ENCODE results near the gene MCTP1.
"Not testable (repeated sequence)": the region's sequence is repeated elsewhere in the genome, so short reads cannot be mapped to it uniquely, and the experiment has no call there.

The MCTP1 gene

DNA sequence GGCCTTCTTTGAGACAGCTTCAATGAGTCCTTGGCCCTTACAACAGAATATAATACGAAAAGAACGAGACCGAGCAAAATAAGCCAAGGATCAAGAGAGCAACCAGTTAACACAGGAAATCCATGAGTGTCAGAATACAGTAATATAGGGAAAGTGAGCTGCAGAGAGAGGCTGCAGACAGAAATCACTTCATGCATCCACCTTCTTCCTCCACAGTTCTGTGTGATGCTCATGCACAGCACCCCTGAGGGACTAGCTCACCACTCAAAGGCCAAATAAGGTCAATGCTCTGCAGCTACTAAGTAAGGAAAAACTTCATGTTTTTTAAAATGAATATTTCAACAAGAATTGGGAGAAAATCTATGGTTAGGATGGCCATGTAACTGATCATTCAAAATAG is 257.1 kb downstream of the MCTP1 start:
- no peak for DNase-seq (ENCODE audit: low read depth)

DNA sequence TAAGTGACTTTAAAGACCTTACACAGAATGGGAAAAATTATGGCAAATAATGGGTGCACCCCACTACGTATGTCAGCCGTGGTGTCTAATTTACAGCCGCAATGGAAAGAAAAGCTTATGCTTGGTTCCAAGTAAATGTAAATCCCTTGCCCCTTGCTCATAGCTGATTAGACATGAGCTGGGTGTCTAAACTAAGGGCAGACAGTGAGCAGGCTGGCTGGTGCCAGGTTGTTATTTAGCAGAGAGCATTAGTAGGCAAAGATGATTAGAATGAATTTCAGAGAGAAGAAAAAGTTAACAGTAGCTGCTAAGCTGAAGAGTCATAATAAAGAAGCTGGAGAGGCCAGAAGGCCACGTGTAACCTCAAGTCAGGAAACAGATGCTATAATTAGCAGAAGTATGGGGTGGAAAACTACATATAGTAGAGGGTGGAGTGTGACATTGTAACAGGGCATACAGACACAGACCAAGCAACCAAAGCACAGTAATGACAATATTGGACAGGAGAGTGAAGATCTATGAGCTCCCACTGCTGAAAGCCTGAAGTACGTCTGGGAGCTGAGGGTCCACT is 257.7 kb downstream of the MCTP1 start:
- no peak for DNase-seq (ENCODE audit: low read depth)

DNA sequence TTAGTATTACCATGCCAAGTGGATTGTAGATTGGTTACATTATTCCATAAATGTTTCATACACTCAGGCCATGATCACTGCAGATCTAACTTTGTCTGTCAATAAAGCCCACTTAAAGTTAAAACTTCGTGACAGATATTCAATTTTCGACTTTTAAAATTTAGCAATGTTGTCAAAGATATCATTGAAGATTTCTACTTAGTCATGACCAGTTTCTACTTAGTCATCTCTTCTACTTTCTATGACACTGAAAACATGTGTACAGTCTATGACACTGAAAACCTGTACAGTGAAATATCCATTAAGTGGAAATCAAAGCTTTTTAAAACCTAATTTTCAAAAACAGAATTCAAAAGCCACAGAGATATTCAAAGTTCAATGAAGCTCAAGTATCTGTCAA is 258.2 kb downstream of the MCTP1 start:
- no peak for DNase-seq (ENCODE audit: low read depth)

- no peak for DNase-seq (ENCODE audit: low read depth)
Observed at GRCh38 chr5:95022967-95023695, 261.8 kb downstream of the MCTP1 start.

DNA sequence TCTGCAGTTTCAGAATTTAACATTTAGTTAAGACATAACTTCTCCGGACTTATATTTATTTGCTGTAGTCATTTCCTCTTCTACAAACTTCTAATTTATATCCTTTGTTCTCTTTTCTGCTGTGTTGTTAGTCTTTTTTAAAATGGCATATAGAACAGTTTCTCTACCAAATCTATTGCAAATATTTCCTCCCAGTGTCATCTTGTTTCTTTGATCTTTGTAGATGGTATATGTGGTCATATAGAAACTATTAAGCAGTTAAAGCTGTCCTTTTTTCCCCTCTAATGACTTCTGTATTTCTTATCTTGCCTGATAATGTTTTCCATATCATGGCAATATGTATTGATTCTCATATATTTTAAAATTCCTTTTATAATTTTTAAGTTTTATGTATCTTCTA is 264.5 kb downstream of the MCTP1 start:
- DNase-seq (ENCODE audit: low read depth) = no peak

GRCh38 chr5:95018946-95019345 is 265.9 kb downstream of the MCTP1 start:
- no peak for DNase-seq (ENCODE audit: low read depth)

DNA sequence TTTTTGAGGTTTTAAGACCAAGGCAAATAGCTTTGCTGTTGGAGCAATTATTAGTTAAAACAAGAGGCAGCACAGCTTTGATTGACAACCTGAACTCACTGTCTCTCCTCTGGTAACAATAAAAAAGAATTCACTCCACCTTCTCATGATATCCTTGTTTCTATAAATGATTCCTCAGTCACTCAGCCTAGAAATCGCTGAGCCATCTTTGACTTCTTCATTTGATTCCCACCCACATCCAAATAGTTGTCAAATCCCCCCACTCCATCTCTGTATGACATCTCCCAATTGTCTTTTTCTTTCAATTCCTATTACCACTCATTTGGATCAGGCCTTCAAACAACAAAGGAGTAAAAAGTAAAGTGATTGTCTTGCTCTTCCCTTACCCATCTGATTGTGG is 266.4 kb downstream of the MCTP1 start:
- DNase-seq (ENCODE audit: low read depth) = no peak

DNA sequence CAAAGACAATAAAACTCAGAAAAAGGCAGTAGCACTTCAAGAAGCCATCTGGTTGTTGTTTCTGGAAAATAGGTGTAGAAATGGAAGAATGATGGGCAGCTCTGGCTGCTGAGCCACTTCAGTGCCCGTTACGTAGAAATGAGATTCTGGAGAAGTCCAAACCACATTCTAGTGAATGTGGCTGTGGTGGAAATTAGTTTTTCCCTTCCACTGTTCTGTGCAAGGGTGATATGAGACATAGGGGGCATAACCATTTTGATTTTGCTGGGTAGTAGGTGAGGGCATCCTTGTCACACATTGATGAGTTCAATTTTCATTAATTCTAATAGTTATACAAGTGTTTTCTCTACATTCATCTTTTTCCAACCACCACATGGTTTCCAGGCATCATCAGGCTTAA is 275.1 kb downstream of the MCTP1 start:
- DNase-seq (ENCODE audit: low read depth) = no peak

DNA sequence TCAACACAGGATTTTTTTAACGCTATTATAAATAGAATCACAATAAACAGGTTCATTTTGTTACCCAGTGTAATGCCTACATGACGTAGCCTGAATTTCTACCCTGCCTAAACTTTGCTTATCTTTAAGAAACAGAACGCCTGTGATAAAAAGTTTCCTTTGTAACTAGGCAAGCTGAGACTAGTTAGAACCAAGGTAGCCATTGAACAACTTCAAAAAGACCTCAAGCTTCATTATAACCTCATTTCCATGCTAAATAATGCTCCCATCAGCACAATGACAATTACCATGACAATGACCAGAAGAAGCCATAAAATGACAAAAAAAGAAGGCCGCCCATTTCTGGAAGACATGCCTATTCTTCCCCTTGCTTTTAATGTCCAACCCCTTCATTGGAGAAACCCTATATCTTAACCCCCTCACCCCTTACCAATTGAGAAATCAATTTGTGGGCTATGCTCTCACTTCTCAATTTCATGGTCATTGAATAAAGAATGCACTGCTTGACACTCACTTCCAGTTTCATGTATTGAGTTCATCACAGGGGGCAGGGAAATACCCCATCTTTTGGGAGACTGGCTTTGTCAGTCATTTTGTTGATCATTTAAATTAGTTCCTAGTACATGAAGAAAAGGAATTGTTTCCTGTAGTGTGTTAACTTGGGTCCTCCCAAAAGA is 276.8 kb downstream of the MCTP1 start:
- no peak for DNase-seq (ENCODE audit: low read depth)

DNA sequence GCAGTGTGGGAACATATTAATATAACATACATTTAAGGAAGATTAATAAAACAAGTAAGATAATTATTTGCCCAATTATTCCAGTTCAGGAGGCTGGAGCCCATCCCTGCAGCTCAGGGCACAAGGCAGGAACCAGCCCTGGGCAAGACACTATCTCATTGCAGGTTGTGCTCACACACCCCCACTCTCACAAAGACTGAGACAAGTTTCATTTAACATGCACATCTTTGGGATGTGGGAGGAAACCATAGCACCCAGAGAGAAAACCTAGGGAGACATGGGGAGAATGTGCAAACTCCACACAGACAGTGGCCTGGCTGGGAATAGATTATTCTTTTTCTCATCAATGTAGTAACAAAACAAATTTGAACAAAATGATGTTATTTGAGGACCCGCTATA is 279.1 kb downstream of the MCTP1 start:
- no peak for DNase-seq (ENCODE audit: low read depth)

GRCh38 chr5:94998670-94999069 is 286.2 kb downstream of the MCTP1 start:
- no peak for DNase-seq (ENCODE audit: low read depth)

GRCh38 chr5:94994537-94994936 is 290.4 kb downstream of the MCTP1 start:
- DNase-seq (ENCODE audit: low read depth) = not testable (repeated sequence)

GRCh38 chr5:94993491-94993890 is 291.4 kb downstream of the MCTP1 start:
- DNase-seq (ENCODE audit: low read depth) = no peak

- no peak for DNase-seq (ENCODE audit: low read depth)
Observed at GRCh38 chr5:94992325-94992724, 292.6 kb downstream of the MCTP1 start.

DNA sequence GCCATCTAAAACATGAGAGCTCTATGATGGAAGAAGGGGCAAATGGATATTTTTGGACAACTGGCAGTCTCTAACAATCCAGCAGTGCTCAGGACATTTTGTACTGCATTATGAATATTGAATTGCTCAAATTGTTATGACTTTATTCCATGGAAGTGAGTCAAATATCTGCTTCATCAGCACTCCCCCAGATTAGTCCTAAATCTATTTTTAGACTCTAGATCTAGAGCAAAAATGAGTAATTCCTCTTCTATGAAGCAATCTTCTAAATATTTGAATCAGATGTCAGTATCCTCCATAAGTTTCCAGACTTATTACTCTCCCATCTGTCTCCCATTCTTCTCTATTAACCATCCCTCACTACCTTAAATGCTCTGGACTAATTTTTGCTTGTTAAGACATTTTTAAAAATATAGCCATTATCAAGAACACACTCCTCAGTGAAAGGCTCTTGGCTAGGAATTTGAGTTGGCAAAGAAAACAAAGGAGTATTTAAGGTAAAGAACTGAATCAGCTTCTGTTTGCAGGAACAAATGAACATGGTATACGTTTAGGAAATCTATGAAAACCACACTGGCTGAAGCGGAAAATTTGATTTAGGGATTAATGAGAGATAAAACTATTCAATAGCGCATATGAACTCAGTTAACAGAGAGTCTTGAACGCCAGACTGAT is 300.9 kb downstream of the MCTP1 start:
- DNase-seq (ENCODE audit: low read depth) = no peak

DNA sequence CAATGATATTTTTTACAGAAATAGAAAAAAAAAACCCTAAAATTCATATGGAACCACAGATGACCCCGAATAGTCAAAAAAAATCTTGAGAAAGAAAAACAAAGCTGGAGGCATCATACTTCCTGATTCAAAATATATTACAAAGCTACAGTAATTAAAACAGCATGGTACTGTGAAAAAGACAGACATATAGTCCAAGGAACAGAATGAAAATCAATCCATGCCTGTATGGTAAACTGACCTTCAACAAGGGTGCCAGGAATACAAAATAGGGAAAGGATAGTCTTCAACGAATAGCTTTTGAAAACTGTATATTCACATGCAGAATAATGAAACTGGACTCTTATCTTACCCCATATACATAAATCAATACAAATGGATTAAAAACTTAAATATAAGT is 307.5 kb downstream of the MCTP1 start:
- no peak for DNase-seq (ENCODE audit: low read depth)

- no peak for DNase-seq (ENCODE audit: low read depth)
Observed at GRCh38 chr5:94976853-94977252, 308.0 kb downstream of the MCTP1 start.

DNA sequence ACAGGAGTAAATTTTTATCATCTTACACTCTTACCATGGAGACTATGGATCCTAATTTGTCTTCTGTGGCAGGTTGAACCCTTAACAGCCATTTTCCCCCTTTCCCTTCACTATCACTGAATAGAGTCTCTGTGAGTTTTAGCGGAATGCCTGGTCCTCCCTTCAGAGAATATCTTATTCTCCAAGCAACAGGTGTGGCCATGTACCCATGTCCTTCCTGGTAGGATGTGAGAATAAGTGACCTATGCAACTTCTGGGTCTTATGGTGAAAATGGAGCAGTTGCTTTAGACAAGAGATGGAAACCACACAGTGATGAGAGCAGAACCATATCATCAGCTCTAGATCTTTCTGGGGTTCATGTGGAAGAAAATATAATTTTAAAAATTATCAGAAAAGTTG is 312.6 kb downstream of the MCTP1 start:
- DNase-seq (ENCODE audit: low read depth) = no peak

- DNase-seq (ENCODE audit: low read depth) = no peak
Observed at GRCh38 chr5:94969174-94969573, 315.7 kb downstream of the MCTP1 start.

DNA sequence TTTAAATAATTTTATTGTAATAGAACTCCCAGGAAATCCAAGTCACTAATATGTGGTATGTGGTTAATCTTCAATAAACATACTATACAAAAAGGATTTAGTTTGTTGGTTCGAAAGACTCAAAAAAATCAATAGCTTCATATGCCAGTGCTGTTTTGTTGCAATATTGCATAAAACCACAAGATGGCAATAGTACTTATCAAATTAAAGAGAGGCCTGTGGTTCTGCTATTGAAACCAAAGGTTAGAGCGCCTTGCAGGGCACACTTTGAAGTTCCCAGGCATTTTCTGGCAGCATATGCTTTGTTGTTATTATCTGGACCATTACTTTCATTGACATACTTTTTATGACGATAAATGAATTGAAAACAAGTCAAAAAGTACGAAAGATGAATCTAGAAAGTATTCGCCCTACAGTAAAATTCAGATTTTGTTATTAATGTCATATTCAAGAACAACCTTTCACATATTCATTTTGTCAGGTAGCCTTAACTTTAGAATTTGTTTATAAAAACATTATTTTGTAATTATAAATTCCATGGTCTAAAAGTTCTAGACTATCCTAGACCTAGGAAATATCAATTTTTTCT is 316.3 kb downstream of the MCTP1 start:
- no peak for DNase-seq (ENCODE audit: low read depth)

- no peak for DNase-seq (ENCODE audit: low read depth)
Observed at GRCh38 chr5:94967525-94967924, 317.4 kb downstream of the MCTP1 start.

DNA sequence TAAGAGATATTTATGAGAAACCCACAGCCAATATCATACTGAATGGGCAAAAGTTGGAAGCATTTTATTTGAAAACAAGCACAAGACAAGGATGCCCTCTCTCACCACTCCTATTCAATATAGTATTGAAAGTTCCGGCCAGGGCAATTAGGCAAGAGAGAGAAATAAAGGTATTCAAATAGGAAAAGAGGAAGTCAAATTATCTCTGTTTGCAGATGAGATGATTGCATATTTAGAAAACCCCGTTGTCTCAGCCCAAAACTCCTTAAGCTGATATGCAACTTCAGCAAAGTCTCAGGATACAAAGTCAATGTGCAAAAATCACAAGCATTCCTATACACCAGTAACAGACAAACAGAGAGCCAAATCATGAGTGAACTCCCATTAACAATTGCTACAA is 325.6 kb downstream of the MCTP1 start:
- DNase-seq (ENCODE audit: low read depth) = not testable (repeated sequence)

GRCh38 chr5:94945656-94946055 is 339.2 kb downstream of the MCTP1 start:
- DNase-seq (ENCODE audit: low read depth) = no peak
